Neural progenitor cell (in vitro differentiated cells): ENCODE results near the gene SNX10. TPM values are rescaled to one million over a fixed set of nuclear protein-coding genes. Genes with fewer than 3 reads are reported as not detected.

Experiments
- DNase-seq: peaks from one replicate; pipeline ENCODE4 v3.0.0-alpha.2; 2016; ENCODE audit warnings: low spot score
- H2AFZ ChIP-seq: fragments of 200-600 bp; sonication (generic); replicated peaks from 2 replicates; pipeline ENCODE4 v1.6.1; 2016; ENCODE audit warnings: antibody characterized with exemption
- H3F3A ChIP-seq: fragments of 200-600 bp; sonication (generic); 2 replicates; pipeline ENCODE4 v1.6.1; 2016; ENCODE audit warnings: antibody characterized with exemption, low read depth
- H3K27ac ChIP-seq: fragments of 200-600 bp; sonication (generic); 2 replicates; pipeline ENCODE4 v1.5.1; 2016; ENCODE audit warnings: mild to moderate bottlenecking
- H3K27me3 ChIP-seq: fragments of 200-600 bp; sonication (generic); 2 replicates; pipeline ENCODE4 v1.6.1; 2016; ENCODE audit warnings: mild to moderate bottlenecking, moderate library complexity
- H3K36me3 ChIP-seq: fragments of 200-600 bp; sonication (generic); 2 replicates; pipeline ENCODE4 v1.5.1; 2016
- H3K4me1 ChIP-seq: fragments of 200-600 bp; sonication (generic); 2 replicates; pipeline ENCODE4 v1.6.1; 2016; ENCODE audit warnings: mixed run types
- H3K4me2 ChIP-seq: fragments of 200-600 bp; sonication (generic); 2 replicates; pipeline ENCODE4 v1.6.1; 2016
- H3K4me3 ChIP-seq: fragments of 200-600 bp; sonication (generic); 2 replicates; pipeline ENCODE4 v1.5.1; 2016
- H3K79me2 ChIP-seq: fragments of 200-600 bp; sonication (generic); 2 replicates; pipeline ENCODE4 v1.6.1; 2016; ENCODE audit warnings: low read depth
- H3K9ac ChIP-seq: fragments of 200-600 bp; sonication (generic); 2 replicates; pipeline ENCODE4 v1.6.1; 2016
- H3K9me3 ChIP-seq: fragments of 200-600 bp; sonication (generic); 2 replicates; pipeline ENCODE4 v1.5.1; 2016; ENCODE audit warnings: low read depth
- H4K20me1 ChIP-seq: fragments of 200-600 bp; sonication (generic); 2 replicates; pipeline ENCODE4 v1.6.1; 2016; ENCODE audit warnings: low read depth
- H3K27ac Mint-ChIP-seq: 3 replicates; pipeline ENCODE4 v1.8.0; 2021; ENCODE audit warnings: mixed read lengths
- H3K27me3 Mint-ChIP-seq: 2 replicates; pipeline ENCODE4 v1.8.0; 2022; ENCODE audit warnings: low read depth, mild to moderate bottlenecking, inconsistent platforms, moderate library complexity, mixed read lengths; ENCODE audit not compliant: insufficient read depth
- H3K36me3 Mint-ChIP-seq: 3 replicates; pipeline ENCODE4 v1.8.0; 2021; ENCODE audit warnings: mixed read lengths
- H3K4me1 Mint-ChIP-seq: 3 replicates; pipeline ENCODE4 v1.8.0; 2021; ENCODE audit warnings: mixed read lengths
- H3K4me3 Mint-ChIP-seq: 3 replicates; pipeline ENCODE4 v1.8.0; 2021; ENCODE audit warnings: mild to moderate bottlenecking, moderate library complexity, mixed read lengths
- H3K9me3 Mint-ChIP-seq: 3 replicates; pipeline ENCODE4 v1.8.0; 2020; ENCODE audit warnings: mixed read lengths
- EZH2 ChIP-seq: fragments of 200-600 bp; sonication (generic); IDR thresholded peaks from 2 replicates; pipeline ENCODE4 v1.6.1; 2017; ENCODE audit warnings: antibody characterized with exemption, mild to moderate bottlenecking, moderate library complexity
- EZH2phosphoT487 ChIP-seq: fragments of 200-600 bp; sonication (generic); IDR thresholded peaks from 2 replicates; pipeline ENCODE4 v1.6.1; 2017; ENCODE audit warnings: antibody characterized with exemption
- total RNA-seq: library from RNA; depleted of rRNA; stranded (reverse); fragments of >200 nt; gene quantifications from 2 replicates; pipeline ENCODE4 v1.2.3, GENCODE V29; 2015; ENCODE audit warnings: low replicate concordance
- TF ChIP-seq, protein P1 (sequence below): fragments of 200-600 bp; sonication (generic); IDR thresholded peaks from 2 replicates; pipeline ENCODE4 v1.5.1; 2017; ENCODE audit warnings: antibody characterized with exemption, mild to moderate bottlenecking

Gene SNX10
- total RNA-seq, 1 donor from 2014 or later, result 29.6 TPM

DNA sequence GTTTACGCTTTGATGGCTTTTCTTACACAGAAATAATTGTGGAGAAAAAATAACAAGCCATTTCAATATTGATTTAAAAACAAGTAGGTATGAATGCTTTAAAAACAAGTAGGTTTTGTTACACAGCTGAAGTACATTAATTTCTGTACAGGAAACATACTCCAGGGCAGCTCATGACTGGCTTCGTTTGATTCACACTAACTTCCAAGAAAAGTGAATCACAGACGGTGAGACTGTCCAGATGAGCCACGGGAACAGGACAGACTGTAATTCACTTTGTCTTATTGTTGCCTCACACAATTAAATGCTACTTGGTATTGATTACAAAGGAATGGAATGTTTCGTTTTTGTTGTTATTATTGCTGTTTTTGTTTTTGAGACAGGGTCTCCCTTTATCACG is 26.6 kb upstream of the SNX10 start:
- H3F3A ChIP-seq, result no peaks in the 10 kb centered on the region
- peak overlapping the region; percentile 26 for H3K27ac Mint-ChIP-seq
- H3K4me1 Mint-ChIP-seq, result no peaks in the 10 kb centered on the region
- no peak overlapping the region for H2AFZ ChIP-seq
- H3K4me1 ChIP-seq, result no peaks in the 10 kb centered on the region
- peaks cover 30% of the 10 kb centered on the region for H3K9me3 Mint-ChIP-seq
- no peak overlapping the region for H3K27ac ChIP-seq
- DNase-seq, result no peak
- H3K9ac ChIP-seq, result no peak overlapping the region
- H3K4me3 Mint-ChIP-seq, result no peak overlapping the region
- TF ChIP-seq, protein P1, sequence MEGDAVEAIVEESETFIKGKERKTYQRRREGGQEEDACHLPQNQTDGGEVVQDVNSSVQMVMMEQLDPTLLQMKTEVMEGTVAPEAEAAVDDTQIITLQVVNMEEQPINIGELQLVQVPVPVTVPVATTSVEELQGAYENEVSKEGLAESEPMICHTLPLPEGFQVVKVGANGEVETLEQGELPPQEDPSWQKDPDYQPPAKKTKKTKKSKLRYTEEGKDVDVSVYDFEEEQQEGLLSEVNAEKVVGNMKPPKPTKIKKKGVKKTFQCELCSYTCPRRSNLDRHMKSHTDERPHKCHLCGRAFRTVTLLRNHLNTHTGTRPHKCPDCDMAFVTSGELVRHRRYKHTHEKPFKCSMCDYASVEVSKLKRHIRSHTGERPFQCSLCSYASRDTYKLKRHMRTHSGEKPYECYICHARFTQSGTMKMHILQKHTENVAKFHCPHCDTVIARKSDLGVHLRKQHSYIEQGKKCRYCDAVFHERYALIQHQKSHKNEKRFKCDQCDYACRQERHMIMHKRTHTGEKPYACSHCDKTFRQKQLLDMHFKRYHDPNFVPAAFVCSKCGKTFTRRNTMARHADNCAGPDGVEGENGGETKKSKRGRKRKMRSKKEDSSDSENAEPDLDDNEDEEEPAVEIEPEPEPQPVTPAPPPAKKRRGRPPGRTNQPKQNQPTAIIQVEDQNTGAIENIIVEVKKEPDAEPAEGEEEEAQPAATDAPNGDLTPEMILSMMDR, result no peak
- no peak for TF ChIP-seq EZH2phosphoT487
- no peak for TF ChIP-seq EZH2
- H3K4me2 ChIP-seq, result no peak overlapping the region
- no peaks in the 10 kb centered on the region for H4K20me1 ChIP-seq
- H3K27me3 Mint-ChIP-seq, result peaks cover 6% of the 10 kb centered on the region
- no peaks in the 10 kb centered on the region for H3K79me2 ChIP-seq
- H3K36me3 Mint-ChIP-seq, result peaks cover 6% of the 10 kb centered on the region
- H3K4me3 ChIP-seq, result no peak overlapping the region
- H3K36me3 ChIP-seq, result no peaks in the 10 kb centered on the region
- H3K9me3 ChIP-seq, result peaks cover 9% of the 10 kb centered on the region
- no peaks in the 10 kb centered on the region for H3K27me3 ChIP-seq

DNA sequence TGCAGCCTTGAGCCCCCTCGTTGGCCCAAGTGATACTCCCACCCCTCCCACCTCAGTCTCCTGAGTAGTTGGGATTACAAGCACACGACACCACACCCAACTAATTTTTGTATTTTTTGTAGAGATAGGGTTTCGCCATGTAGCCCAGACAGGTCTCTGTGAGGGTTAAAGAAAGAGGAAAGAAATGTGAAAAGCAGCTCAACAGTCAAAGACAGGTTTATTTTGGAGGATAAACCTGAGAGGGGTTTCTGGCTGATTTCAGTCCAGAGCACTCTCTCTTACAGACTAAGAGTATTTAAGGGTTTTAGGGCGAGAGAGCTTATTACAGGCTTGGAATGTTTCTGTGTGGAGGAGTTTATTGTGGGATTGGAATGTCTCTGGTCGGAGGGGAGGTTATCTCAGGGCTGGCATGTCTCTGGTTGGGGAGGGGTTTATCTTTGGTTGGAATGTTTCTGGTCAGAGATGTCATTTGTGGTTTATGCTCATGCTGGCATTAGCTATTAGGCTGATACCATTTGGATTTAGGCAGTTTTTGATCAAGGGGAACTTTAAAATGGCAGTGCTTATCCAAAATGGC is 26.1 kb upstream of the SNX10 start:
- H3K4me3 Mint-ChIP-seq, result no peak overlapping the region
- Histone ChIP-seq H3K36me3 (no peaks in the 10 kb centered on the region), H4K20me1 (no peaks in the 10 kb centered on the region), H3K79me2 (no peaks in the 10 kb centered on the region), H3K27ac (no peak overlapping the region), H3K27me3 (no peaks in the 10 kb centered on the region), H3K9ac (no peak overlapping the region), H2AFZ (no peak overlapping the region), H3F3A (no peaks in the 10 kb centered on the region), H3K4me1 (no peaks in the 10 kb centered on the region), H3K9me3 (peaks cover 9% of the 10 kb centered on the region), H3K4me3 (no peak overlapping the region), H3K4me2 (no peak overlapping the region)
- DNase-seq, result no peak
- peak overlapping the region; percentile 26 for H3K27ac Mint-ChIP-seq
- H3K36me3 Mint-ChIP-seq, result peaks cover 6% of the 10 kb centered on the region
- peaks cover 30% of the 10 kb centered on the region for H3K9me3 Mint-ChIP-seq
- TF ChIP-seq, protein P1, result no peak
- TF ChIP-seq EZH2 (no peak), EZH2phosphoT487 (no peak)
- peaks cover 6% of the 10 kb centered on the region for H3K27me3 Mint-ChIP-seq
- no peaks in the 10 kb centered on the region for H3K4me1 Mint-ChIP-seq

DNA sequence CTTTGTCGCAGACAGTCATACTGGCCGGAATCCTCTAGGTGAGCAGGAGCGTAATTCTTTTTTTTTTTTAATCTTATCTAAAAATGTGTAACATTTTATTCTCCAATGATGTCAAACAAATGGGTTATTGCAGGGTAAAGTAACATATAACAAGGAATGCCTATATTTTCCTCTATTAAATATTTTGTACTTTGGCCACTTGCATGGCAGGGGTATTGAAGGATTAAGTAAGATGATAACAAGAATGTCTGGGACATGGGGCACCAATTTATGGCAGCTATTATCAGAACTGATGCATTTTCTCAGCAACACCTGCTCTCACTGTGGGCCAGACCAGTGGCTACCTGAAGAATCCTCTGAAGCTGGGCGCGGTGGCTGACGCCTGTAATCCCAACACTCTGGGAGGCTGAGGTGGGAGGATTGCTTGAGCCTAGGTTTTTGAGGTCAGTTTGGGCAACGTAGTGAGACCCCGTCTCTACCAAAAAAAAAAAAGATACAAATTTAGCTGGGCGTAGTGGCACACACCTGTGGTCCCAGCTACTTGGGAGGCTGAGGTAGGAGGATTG is 24.0 kb upstream of the SNX10 start:
- H2AFZ ChIP-seq, result no peak overlapping the region
- H3K9me3 ChIP-seq, result peaks cover 9% of the 10 kb centered on the region
- H3K36me3 Mint-ChIP-seq, result peaks cover 6% of the 10 kb centered on the region
- H3K27me3 ChIP-seq, result no peaks in the 10 kb centered on the region
- H3K36me3 ChIP-seq, result no peaks in the 10 kb centered on the region
- no peak overlapping the region for H3K4me2 ChIP-seq
- H3K79me2 ChIP-seq, result no peaks in the 10 kb centered on the region
- H3K4me3 Mint-ChIP-seq, result no peak overlapping the region
- peaks cover 30% of the 10 kb centered on the region for H3K9me3 Mint-ChIP-seq
- H3K27ac Mint-ChIP-seq, result no peak overlapping the region
- no peaks in the 10 kb centered on the region for H3F3A ChIP-seq
- DNase-seq, result no peak
- no peak overlapping the region for H3K9ac ChIP-seq
- no peaks in the 10 kb centered on the region for H3K4me1 Mint-ChIP-seq
- no peak for TF ChIP-seq EZH2phosphoT487
- TF ChIP-seq EZH2, result no peak
- TF ChIP-seq, protein P1, result no peak
- no peaks in the 10 kb centered on the region for H3K4me1 ChIP-seq
- no peak overlapping the region for H3K4me3 ChIP-seq
- peaks cover 4% of the 10 kb centered on the region for H3K27me3 Mint-ChIP-seq
- no peaks in the 10 kb centered on the region for H4K20me1 ChIP-seq
- no peak overlapping the region for H3K27ac ChIP-seq
